Muscle layer of duodenum (tissue), 2 donors: ENCODE results near the gene HADHA.
A peak's percentile ranks its signal among the peaks of the same experiment; 100 is the strongest.
"Not testable (repeated sequence)": the region's sequence is repeated elsewhere in the genome, so short reads cannot be mapped to it uniquely, and the experiment has no call there.

Experiments used
- H3K27ac ChIP-seq: one replicate; pipeline ENCODE4 v1.7.0; 2013; ENCODE audit warnings: mild to moderate bottlenecking, low read length
- H3K27me3 ChIP-seq: one replicate; pipeline ENCODE4 v1.7.0; 2013; ENCODE audit warnings: low read depth, mild to moderate bottlenecking, control low read depth, low read length
- H3K36me3 ChIP-seq, 2 donors: one replicate each; pipeline ENCODE4 v1.7.0; 2013; ENCODE audit warnings: low read length in 2 of 2, control low read depth in 1 of 2, mild to moderate bottlenecking in 1 of 2; ENCODE audit not compliant: insufficient read depth in 2 of 2, control insufficient read depth in 1 of 2
- H3K4me1 ChIP-seq, 2 donors: one replicate each; pipeline ENCODE4 v1.7.0; 2013; ENCODE audit warnings: low read length in 2 of 2, mild to moderate bottlenecking in 2 of 2, control low read depth in 1 of 2, moderate library complexity in 1 of 2; ENCODE audit not compliant: insufficient read depth in 2 of 2, control insufficient read depth in 1 of 2
- H3K4me3 ChIP-seq, 2 donors: one replicate each; pipeline ENCODE4 v1.7.0; 2013; ENCODE audit warnings: low read length in 2 of 2, low read depth in 1 of 2, mild to moderate bottlenecking in 1 of 2
- H3K9me3 ChIP-seq, 2 donors: one replicate each; pipeline ENCODE4 v1.7.0; 2013; ENCODE audit warnings: low read length in 2 of 2, control low read depth in 1 of 2, mild to moderate bottlenecking in 1 of 2; ENCODE audit not compliant: control insufficient read depth in 1 of 2
- donor health status: healthy.

Gene HADHA

GRCh38 chr2:26270373-26270772 lies 25.9 kb upstream of the HADHA start:
- Histone ChIP-seq H3K9me3 (no peaks in the 10 kb centered on the region), H3K27ac (no peak overlapping the region), H3K4me3 (no peak overlapping the region), H3K4me1 (peaks cover 0 to 16% of the 10 kb centered on the region in 2 donors), H3K27me3 (no peaks in the 10 kb centered on the region), H3K36me3 (peaks cover 3 to 15% of the 10 kb centered on the region in 2 donors)

GRCh38 chr2:26269571-26270158 lies 25.2 kb upstream of the HADHA start:
- Histone ChIP-seq H3K4me3 (no peak overlapping the region), H3K9me3 (no peaks in the 10 kb centered on the region), H3K27me3 (no peaks in the 10 kb centered on the region), H3K36me3 (peaks cover 0 to 11% of the 10 kb centered on the region in 2 donors), H3K4me1 (peaks cover 0 to 10% of the 10 kb centered on the region in 2 donors), H3K27ac (no peak overlapping the region)

- H3K27me3 ChIP-seq, H3K4me3 ChIP-seq, H3K4me1 ChIP-seq, H3K27ac ChIP-seq, H3K9me3 ChIP-seq: not testable (repeated sequence)
- H3K36me3 ChIP-seq, result peaks cover 4 to 18% of the 10 kb centered on the region in 2 donors
Measured at GRCh38 chr2:26268670-26269385, 24.4 kb upstream of the HADHA start.

GRCh38 chr2:26268213-26268612 lies 23.8 kb upstream of the HADHA start:
- H3K4me3 ChIP-seq, result no peak overlapping the region
- no peak overlapping the region for H3K27ac ChIP-seq
- H3K4me1 ChIP-seq, result no peaks in the 10 kb centered on the region
- H3K9me3 ChIP-seq, result no peaks in the 10 kb centered on the region
- no peaks in the 10 kb centered on the region for H3K27me3 ChIP-seq
- peaks cover 9 to 19% of the 10 kb centered on the region in 2 donors for H3K36me3 ChIP-seq

- Histone ChIP-seq H3K36me3 (peaks cover 21 to 34% of the 10 kb centered on the region in 2 donors), H3K4me1 (peaks cover 0 to 17% of the 10 kb centered on the region in 2 donors)
- not testable (repeated sequence) for H3K27me3 ChIP-seq, H3K4me3 ChIP-seq, H3K9me3 ChIP-seq, H3K27ac ChIP-seq
Measured at GRCh38 chr2:26258836-26259235, 14.4 kb upstream of the HADHA start.

- H3K4me3 ChIP-seq, result no peak overlapping the region
- no peak overlapping the region for H3K27ac ChIP-seq
- peaks cover 0 to 27% of the 10 kb centered on the region in 2 donors for H3K4me1 ChIP-seq
- H3K36me3 ChIP-seq, result peaks cover 11 to 28% of the 10 kb centered on the region in 2 donors
- no peaks in the 10 kb centered on the region for H3K27me3 ChIP-seq
- H3K9me3 ChIP-seq, result no peaks in the 10 kb centered on the region
Measured at GRCh38 chr2:26255759-26256384, 11.4 kb upstream of the HADHA start.

DNA sequence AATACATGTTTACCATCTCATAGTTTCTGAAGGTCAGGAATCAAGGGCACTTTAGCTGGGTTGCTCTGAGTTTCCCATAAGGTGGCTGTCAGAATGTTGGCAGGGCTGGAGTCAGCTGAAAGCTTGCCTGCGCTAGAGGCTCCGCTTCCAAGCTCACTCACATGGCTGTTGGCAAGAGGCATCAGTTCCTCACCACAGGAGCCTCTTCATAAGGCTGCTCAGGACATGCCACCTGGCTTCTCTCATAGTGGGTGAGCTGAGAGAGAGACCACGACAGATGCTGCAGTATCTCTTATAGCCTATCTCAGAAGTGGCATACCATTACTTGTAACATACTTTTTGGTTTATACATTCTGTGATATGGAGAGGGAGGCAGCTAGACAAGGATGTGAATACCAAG lies 7.5 kb upstream of the HADHA start:
- Histone ChIP-seq H3K27me3 (no peaks in the 10 kb centered on the region), H3K27ac (peak overlapping the region; percentile 53), H3K36me3 (peaks cover 0 to 6% of the 10 kb centered on the region in 2 donors), H3K9me3 (no peaks in the 10 kb centered on the region), H3K4me3 (no peak overlapping the region), H3K4me1 (peaks cover 0 to 31% of the 10 kb centered on the region in 2 donors)

- Histone ChIP-seq H3K36me3 (peaks cover 0 to under 1% of the 10 kb centered on the region in 2 donors), H3K27ac (no peak overlapping the region), H3K4me1 (peaks cover 0 to 36% of the 10 kb centered on the region in 2 donors), H3K9me3 (no peaks in the 10 kb centered on the region), H3K27me3 (no peaks in the 10 kb centered on the region), H3K4me3 (no peak overlapping the region)
Measured at GRCh38 chr2:26249625-26250024, 5.2 kb upstream of the HADHA start.

DNA sequence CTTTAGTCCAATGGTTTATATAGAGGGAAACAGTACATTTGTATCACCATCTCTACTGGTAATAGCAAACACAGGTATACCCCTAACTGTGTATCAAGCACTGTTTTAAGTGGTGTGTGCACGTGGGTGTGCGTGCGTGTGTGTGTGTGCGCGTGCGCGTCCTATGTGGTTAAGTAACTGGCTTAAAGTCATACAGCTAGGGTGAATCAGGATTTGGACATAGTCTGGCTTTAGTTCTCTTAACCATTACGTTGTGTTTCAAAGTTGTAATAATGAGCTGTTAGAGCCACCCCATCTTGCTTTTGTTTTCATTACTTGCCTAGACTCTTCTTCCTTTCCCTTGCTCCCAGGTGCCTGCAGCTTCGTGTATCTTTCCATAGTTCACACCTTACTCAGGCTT lies 2.4 kb upstream of the HADHA start:
- Histone ChIP-seq H3K27ac (no peak overlapping the region), H3K36me3 (peaks cover 0 to 8% of the 10 kb centered on the region in 2 donors), H3K9me3 (no peaks in the 10 kb centered on the region), H3K4me1 (peaks cover 5 to 30% of the 10 kb centered on the region in 2 donors), H3K4me3 (peak overlapping the region in 1 of 2 donors; percentile 93), H3K27me3 (no peaks in the 10 kb centered on the region)

GRCh38 chr2:26245810-26246209 lies 1.4 kb upstream of the HADHA start:
- peak overlapping the region; percentile 97 for H3K27ac ChIP-seq
- H3K36me3 ChIP-seq, result peaks cover 0 to 8% of the 10 kb centered on the region in 2 donors
- peak overlapping the region; percentile 93 to 100 for H3K4me3 ChIP-seq
- peaks cover 5 to 37% of the 10 kb centered on the region in 2 donors for H3K4me1 ChIP-seq
- no peaks in the 10 kb centered on the region for H3K27me3 ChIP-seq
- no peaks in the 10 kb centered on the region for H3K9me3 ChIP-seq

- Histone ChIP-seq H3K27me3 (no peaks in the 10 kb centered on the region), H3K27ac (peak overlapping the region; percentile 97), H3K9me3 (no peaks in the 10 kb centered on the region), H3K36me3 (peaks cover 0 to 8% of the 10 kb centered on the region in 2 donors), H3K4me1 (peaks cover 5 to 39% of the 10 kb centered on the region in 2 donors), H3K4me3 (peak overlapping the region; percentile 93 to 100)
Measured at GRCh38 chr2:26245231-26245732, 850 bp upstream of the HADHA start.
